A673 (cell line): ENCODE data around the gene ELOVL7. TPM values are rescaled to one million over a fixed set of nuclear protein-coding genes. Genes with fewer than 3 reads are reported as not detected.

Experiments
- BruUV-seq: library from RNA; stranded (reverse); fragments of 400-500 nt; replicated peaks from 2 replicates; lab custom pipeline; 2021; lab: Mats Ljungman, UMichigan
- CTCF ChIA-PET: fragments of 300-600 bp; sonication (Branson Sonifier 250); formaldehyde crosslinking; loops from one replicate; lab custom pipeline; 2022; ENCODE audit warnings: antibody characterized with exemption; lab: Charles Lee
- POLR2A ChIA-PET: fragments of 300-600 bp; sonication (Branson Sonifier 250); formaldehyde crosslinking; loops from one replicate; lab custom pipeline; 2022; ENCODE audit warnings: antibody characterized with exemption; ENCODE audit not compliant: low non-redundant PET; lab: Charles Lee
- DNase-seq: peaks from one replicate; pipeline ENCODE4 v3.0.0-alpha.2; 2015; ENCODE audit warnings: low spot score
- H3K27ac ChIP-seq: fragments of 200-600 bp; sonication (generic); 2 replicates; pipeline ENCODE4 v1.5.1; 2016; ENCODE audit warnings: mixed run types, low read depth, mild to moderate bottlenecking, mixed read lengths, antibody characterized with exemption, low read length; ENCODE audit not compliant: poor library complexity, severe bottlenecking
- H3K27me3 ChIP-seq: fragments of 200-600 bp; sonication (generic); replicated peaks from 2 replicates; pipeline ENCODE4 v1.6.1; 2017; ENCODE audit warnings: mixed run types, low read depth, mild to moderate bottlenecking, mixed read lengths, antibody characterized with exemption, low read length; ENCODE audit not compliant: insufficient read depth, poor library complexity
- H3K36me3 ChIP-seq: fragments of 200-600 bp; sonication (generic); 2 replicates; pipeline ENCODE4 v1.6.1; 2016; ENCODE audit warnings: mixed run types, mild to moderate bottlenecking, mixed read lengths, antibody characterized with exemption, low read length; ENCODE audit not compliant: insufficient read depth, poor library complexity, severe bottlenecking
- H3K4me1 ChIP-seq: fragments of 200-600 bp; sonication (generic); 2 replicates; pipeline ENCODE4 v1.6.1; 2017; ENCODE audit warnings: mixed run types, mild to moderate bottlenecking, mixed read lengths, antibody characterized with exemption, low read length; ENCODE audit not compliant: insufficient read depth, poor library complexity, severe bottlenecking
- H3K4me3 ChIP-seq: fragments of 200-600 bp; sonication (generic); 2 replicates; pipeline ENCODE4 v1.5.1; 2016; ENCODE audit warnings: low read depth, mixed run types, mild to moderate bottlenecking, mixed read lengths, low read length; ENCODE audit not compliant: poor library complexity, severe bottlenecking
- H3K9me3 ChIP-seq: fragments of 200-600 bp; sonication (generic); 2 replicates; pipeline ENCODE4 v1.6.1; 2016; ENCODE audit warnings: mixed run types, low read depth, mild to moderate bottlenecking, mixed read lengths, antibody characterized with exemption, low read length; ENCODE audit not compliant: poor library complexity, severe bottlenecking
- EZH2 ChIP-seq: fragments of 200-600 bp; sonication (generic); IDR thresholded peaks from 2 replicates; pipeline ENCODE4 v1.6.1; 2017; ENCODE audit warnings: borderline replicate concordance, low read depth, mild to moderate bottlenecking, mixed read lengths, antibody characterized with exemption, low read length; ENCODE audit not compliant: poor library complexity, severe bottlenecking
- intact Hi-C: fragments of 100-400 bp; cut with micrococcal nuclease; formaldehyde crosslinking; loops from one replicate; pipeline ENCODE4 v1.10.0; 2022; ENCODE audit not compliant: unreplicated experiment
- total RNA-seq: library from RNA; stranded (reverse); gene quantifications from 2 replicates; pipeline ENCODE4 v1.2.3, GENCODE V29; 2021
- TF ChIP-seq, protein P1 (sequence below): fragments of 300-800, 200-600 bp; sonication (generic); conservative IDR thresholded peaks from 2 replicates; pipeline ENCODE4 v1.5.1; 2017; ENCODE audit warnings: low read depth, mild to moderate bottlenecking, antibody characterized with exemption, low read length, moderate library complexity, mixed read lengths

The ELOVL7 gene
- total RNA-seq, 1 experiment from 2014 or later = not detected

DNA sequence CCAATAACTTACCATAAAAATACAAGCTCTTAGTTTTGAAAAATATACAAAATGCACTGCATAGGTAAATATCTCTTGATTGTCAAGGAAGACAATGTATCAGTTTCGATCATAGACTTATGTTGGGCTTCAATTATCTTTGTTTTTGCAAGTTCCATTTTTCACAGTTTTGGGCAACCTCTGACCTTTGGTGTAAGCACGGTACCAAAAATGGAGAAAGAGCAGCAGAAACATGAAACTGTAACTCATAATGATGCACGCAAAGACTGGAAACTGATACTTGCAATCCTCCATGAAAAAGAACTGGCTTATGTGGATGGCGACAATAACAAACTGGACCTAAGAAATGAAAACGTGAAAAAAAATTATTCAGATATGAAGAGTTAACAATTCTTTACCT lies 89.6 kb downstream of the ELOVL7 start:
- ChIA-PET POLR2A (no interaction called here), CTCF (no interaction called here)
- Histone ChIP-seq H3K4me1 (no peaks in the 10 kb centered on the region), H3K9me3 (no peaks in the 10 kb centered on the region), H3K27ac (no peak overlapping the region), H3K4me3 (no peak overlapping the region), H3K27me3 (peaks cover 7% of the 10 kb centered on the region), H3K36me3 (no peaks in the 10 kb centered on the region)
- BruUV-seq = no TSS peak
- intact Hi-C loops = no loop called here
- TF ChIP-seq, protein P1, sequence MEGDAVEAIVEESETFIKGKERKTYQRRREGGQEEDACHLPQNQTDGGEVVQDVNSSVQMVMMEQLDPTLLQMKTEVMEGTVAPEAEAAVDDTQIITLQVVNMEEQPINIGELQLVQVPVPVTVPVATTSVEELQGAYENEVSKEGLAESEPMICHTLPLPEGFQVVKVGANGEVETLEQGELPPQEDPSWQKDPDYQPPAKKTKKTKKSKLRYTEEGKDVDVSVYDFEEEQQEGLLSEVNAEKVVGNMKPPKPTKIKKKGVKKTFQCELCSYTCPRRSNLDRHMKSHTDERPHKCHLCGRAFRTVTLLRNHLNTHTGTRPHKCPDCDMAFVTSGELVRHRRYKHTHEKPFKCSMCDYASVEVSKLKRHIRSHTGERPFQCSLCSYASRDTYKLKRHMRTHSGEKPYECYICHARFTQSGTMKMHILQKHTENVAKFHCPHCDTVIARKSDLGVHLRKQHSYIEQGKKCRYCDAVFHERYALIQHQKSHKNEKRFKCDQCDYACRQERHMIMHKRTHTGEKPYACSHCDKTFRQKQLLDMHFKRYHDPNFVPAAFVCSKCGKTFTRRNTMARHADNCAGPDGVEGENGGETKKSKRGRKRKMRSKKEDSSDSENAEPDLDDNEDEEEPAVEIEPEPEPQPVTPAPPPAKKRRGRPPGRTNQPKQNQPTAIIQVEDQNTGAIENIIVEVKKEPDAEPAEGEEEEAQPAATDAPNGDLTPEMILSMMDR = no peak
- TF ChIP-seq EZH2 = no peak
- DNase-seq = no peak

DNA sequence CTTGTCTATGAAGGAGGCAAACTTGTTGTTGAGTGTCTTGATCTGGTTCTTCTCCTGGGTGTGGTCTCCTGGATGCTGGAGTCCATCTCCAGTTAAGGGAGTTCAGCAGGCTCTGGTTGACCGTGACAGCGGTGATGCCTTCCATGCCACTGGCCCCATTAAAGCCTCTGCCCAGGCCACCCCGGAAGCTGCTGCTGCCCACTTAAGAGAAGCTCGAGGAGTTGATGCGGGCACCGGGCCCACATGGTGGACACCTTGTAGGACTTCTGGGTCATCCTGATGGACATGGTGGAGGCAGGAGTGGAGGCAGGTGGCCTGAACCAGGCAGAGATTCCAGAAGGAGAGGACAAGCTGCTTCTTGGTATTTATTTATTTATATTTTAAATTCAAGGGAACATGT lies 99.4 kb downstream of the ELOVL7 start:
- no peak for TF ChIP-seq EZH2
- TF ChIP-seq, protein P1 = no peak
- BruUV-seq = no TSS peak
- ChIA-PET POLR2A (no interaction called here), CTCF (no interaction called here)
- Histone ChIP-seq H3K27me3 (no peaks in the 10 kb centered on the region), H3K27ac (no peak overlapping the region), H3K9me3 (peaks cover 6% of the 10 kb centered on the region), H3K36me3 (no peaks in the 10 kb centered on the region), H3K4me1 (no peaks in the 10 kb centered on the region), H3K4me3 (no peak overlapping the region)
- no peak for DNase-seq
- intact Hi-C loops = no loop called here

DNA sequence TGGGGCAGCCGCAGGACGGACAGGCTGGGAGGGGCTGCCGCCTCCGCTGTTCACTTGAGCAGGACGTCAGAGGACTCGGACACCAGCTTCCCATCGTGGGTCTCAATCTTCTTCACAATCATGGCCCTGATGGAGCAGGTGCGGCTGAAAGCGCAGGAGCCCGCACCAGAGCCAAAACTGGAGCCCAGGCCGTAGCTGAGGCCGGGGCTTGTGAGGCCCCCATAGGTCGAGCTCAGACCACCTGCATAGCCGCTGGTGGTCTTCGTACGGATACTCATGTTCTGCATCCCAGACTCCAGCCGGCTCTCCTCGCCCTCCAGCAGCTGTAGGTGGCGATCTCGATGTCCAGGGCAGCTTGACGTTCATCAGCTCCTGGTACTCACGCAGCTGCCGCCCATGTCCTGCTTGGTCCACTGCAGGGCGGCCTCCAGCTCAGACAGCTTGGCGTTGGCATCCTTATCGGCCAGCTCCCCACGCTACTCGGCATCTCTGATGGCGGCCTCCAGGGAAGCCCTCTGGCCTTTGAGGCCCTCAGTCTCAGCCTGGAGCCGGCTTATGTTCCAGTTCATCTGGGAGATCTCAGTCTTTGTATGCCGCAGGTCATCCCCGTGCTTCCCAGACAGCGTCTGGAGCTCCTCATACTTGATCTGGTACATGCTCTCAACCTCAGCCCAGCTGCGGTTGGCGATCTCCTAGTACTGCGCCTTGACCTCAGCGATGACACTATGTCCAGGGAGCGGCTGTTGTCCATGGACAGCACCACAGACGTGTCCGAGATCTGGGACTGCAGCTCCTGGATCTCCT lies 100.4 kb downstream of the ELOVL7 start:
- no peaks in the 10 kb centered on the region for H3K36me3 ChIP-seq
- intact Hi-C loops = no loop called here
- no peak overlapping the region for H3K4me3 ChIP-seq
- no peak for DNase-seq
- no peak for TF ChIP-seq EZH2
- ChIA-PET CTCF (no interaction called here), POLR2A (no interaction called here)
- no peaks in the 10 kb centered on the region for H3K4me1 ChIP-seq
- BruUV-seq = no TSS peak
- H3K27me3 ChIP-seq = no peaks in the 10 kb centered on the region
- no peak overlapping the region for H3K27ac ChIP-seq
- peaks cover 6% of the 10 kb centered on the region for H3K9me3 ChIP-seq
